ENCODE data around the gene KDM3A. TPM values are rescaled to one million over a fixed set of nuclear protein-coding genes. Genes with fewer than 3 reads are reported as not detected.

KDM3A gene
- polyA plus RNA-seq, 1 of the 3 experiments (the other 2 are of a cell fraction), result 13.7 TPM

DNA sequence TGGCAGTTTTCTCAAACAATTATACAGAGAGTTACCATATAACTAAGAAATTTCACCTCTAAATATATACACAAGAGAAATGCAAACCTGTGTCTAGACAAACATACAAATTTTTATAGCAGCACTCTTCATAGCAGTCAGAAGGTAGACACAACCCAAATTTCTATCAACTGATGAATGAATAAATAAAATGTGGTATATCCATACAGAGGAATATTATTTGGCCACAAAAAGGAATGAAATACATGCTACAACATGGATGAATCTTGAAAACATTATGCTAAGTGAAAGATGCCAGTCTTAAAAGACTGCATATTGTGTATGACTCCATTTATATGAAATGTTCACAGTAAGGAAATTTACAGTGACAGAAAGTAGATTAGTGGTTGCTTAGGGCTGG is 30.6 kb upstream of the KDM3A start:
- Histone ChIP-seq H2AFZ (ENCODE audit: low read depth) (no peak overlapping the region), H3K9me3 (no peaks in the 10 kb centered on the region), H3K4me3 (ENCODE audit: low read depth in 2 of 2, low read length in 1 of 2) (no peak overlapping the region), H4K20me1 (ENCODE audit: insufficient read depth) (no peaks in the 10 kb centered on the region), H3K4me1 (ENCODE audit: control insufficient read depth in 1 of 2, insufficient read depth in 2 of 2, low read depth in 1 of 2, low read length in 1 of 2) (peaks cover 0 to 3% of the 10 kb centered on the region in 2 experiments; a peak in 1 of 4 replicates), H3F3A (replicated peaks; ENCODE audit: insufficient read depth) (no peaks in the 10 kb centered on the region), H3K4me2 (no peak overlapping the region), H3K27ac (ENCODE audit: low read depth in 2 of 2, low read length in 1 of 2) (no peak overlapping the region), H3K79me2 (ENCODE audit: insufficient read depth) (no peaks in the 10 kb centered on the region), H3K27me3 (ENCODE audit: insufficient read depth) (no peaks in the 10 kb centered on the region), H3K36me3 (replicated peaks in 1 of 2; ENCODE audit: control insufficient read depth in 1 of 2, insufficient read depth in 2 of 2, low read length in 1 of 2) (no peaks in the 10 kb centered on the region), H3K9ac (no peak overlapping the region), H3K9me2 (no peaks in the 10 kb centered on the region)
- ChIA-PET POLR2A (no interaction called here), CTCF (no interaction called here)
- DNase-seq, result no peak
- TF ChIP-seq, protein P1, sequence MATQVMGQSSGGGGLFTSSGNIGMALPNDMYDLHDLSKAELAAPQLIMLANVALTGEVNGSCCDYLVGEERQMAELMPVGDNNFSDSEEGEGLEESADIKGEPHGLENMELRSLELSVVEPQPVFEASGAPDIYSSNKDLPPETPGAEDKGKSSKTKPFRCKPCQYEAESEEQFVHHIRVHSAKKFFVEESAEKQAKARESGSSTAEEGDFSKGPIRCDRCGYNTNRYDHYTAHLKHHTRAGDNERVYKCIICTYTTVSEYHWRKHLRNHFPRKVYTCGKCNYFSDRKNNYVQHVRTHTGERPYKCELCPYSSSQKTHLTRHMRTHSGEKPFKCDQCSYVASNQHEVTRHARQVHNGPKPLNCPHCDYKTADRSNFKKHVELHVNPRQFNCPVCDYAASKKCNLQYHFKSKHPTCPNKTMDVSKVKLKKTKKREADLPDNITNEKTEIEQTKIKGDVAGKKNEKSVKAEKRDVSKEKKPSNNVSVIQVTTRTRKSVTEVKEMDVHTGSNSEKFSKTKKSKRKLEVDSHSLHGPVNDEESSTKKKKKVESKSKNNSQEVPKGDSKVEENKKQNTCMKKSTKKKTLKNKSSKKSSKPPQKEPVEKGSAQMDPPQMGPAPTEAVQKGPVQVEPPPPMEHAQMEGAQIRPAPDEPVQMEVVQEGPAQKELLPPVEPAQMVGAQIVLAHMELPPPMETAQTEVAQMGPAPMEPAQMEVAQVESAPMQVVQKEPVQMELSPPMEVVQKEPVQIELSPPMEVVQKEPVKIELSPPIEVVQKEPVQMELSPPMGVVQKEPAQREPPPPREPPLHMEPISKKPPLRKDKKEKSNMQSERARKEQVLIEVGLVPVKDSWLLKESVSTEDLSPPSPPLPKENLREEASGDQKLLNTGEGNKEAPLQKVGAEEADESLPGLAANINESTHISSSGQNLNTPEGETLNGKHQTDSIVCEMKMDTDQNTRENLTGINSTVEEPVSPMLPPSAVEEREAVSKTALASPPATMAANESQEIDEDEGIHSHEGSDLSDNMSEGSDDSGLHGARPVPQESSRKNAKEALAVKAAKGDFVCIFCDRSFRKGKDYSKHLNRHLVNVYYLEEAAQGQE (IDR thresholded peaks at IDR 0.05; ENCODE audit: low read depth, low read length), result no peak
- TF ChIP-seq FOXJ3 (CRISPR knock-in tag; IDR thresholded peaks at IDR 0.05) (no peak), NFIC (IDR thresholded peaks at IDR 0.05; ENCODE audit: borderline replicate concordance) (no peak), SIN3A (IDR thresholded peaks at IDR 0.05; ENCODE audit: borderline replicate concordance, low read depth, low read length) (no peak), RAD21 (IDR thresholded peaks at IDR 0.05; ENCODE audit: low read length) (no peak), TEAD4 (IDR thresholded peaks at IDR 0.05; ENCODE audit: borderline replicate concordance, insufficient read depth) (no peak), CHD2 (IDR thresholded peaks at IDR 0.05; ENCODE audit: low read length, partially characterized antibody) (no peak), RCOR1 (IDR thresholded peaks at IDR 0.05; ENCODE audit: low read length) (no peak), MXI1 (IDR thresholded peaks at IDR 0.05; ENCODE audit: low read depth, low read length) (no peak), RFX5 (IDR thresholded peaks at IDR 0.05; ENCODE audit: low read length) (no peak)
- TF ChIP-seq, protein P2, sequence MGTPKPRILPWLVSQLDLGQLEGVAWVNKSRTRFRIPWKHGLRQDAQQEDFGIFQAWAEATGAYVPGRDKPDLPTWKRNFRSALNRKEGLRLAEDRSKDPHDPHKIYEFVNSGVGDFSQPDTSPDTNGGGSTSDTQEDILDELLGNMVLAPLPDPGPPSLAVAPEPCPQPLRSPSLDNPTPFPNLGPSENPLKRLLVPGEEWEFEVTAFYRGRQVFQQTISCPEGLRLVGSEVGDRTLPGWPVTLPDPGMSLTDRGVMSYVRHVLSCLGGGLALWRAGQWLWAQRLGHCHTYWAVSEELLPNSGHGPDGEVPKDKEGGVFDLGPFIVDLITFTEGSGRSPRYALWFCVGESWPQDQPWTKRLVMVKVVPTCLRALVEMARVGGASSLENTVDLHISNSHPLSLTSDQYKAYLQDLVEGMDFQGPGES (IDR thresholded peaks at IDR 0.05; ENCODE audit: low read depth, low read length), result no peak
- TF ChIP-seq, protein P3, sequence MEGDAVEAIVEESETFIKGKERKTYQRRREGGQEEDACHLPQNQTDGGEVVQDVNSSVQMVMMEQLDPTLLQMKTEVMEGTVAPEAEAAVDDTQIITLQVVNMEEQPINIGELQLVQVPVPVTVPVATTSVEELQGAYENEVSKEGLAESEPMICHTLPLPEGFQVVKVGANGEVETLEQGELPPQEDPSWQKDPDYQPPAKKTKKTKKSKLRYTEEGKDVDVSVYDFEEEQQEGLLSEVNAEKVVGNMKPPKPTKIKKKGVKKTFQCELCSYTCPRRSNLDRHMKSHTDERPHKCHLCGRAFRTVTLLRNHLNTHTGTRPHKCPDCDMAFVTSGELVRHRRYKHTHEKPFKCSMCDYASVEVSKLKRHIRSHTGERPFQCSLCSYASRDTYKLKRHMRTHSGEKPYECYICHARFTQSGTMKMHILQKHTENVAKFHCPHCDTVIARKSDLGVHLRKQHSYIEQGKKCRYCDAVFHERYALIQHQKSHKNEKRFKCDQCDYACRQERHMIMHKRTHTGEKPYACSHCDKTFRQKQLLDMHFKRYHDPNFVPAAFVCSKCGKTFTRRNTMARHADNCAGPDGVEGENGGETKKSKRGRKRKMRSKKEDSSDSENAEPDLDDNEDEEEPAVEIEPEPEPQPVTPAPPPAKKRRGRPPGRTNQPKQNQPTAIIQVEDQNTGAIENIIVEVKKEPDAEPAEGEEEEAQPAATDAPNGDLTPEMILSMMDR (IDR thresholded peaks at IDR 0.05), result no peak
